Panc1 (cell line): ENCODE data around the gene PIP4K2A.

Experiments used
- CTCF ChIP-seq: fragments of 450-650 bp; IDR thresholded peaks from 2 replicates; pipeline ENCODE4 v1.5.1; 2017; ENCODE audit warnings: mild to moderate bottlenecking
- POLR2AphosphoS5 ChIP-seq: IDR thresholded peaks from 2 replicates; pipeline ENCODE4 v1.6.1; 2012; ENCODE audit warnings: mild to moderate bottlenecking, low read depth, low read length, moderate library complexity
- REST ChIP-seq, 2 experiments: IDR thresholded peaks; 2 replicates each; pipeline ENCODE4 v1.6.1; 2011 to 2012; ENCODE audit warnings: low read depth in 2 of 2, control low read depth in 1 of 2, low read length in 1 of 2, mild to moderate bottlenecking in 1 of 2, moderate library complexity in 1 of 2; ENCODE audit not compliant: insufficient read depth in 1 of 2

- TF ChIP-seq CTCF: no peak
- no peak for TF ChIP-seq POLR2AphosphoS5
- TF ChIP-seq REST (IDR thresholded peaks at IDR 0.05; ENCODE audit: insufficient read depth in 1 of 2, low read depth in 2 of 2, low read length in 1 of 2): no peak
Measured at GRCh38 chr10:22716943-22717342, 2.6 kb upstream of the PIP4K2A start.
